Hepatocyte (in vitro differentiated cells): Measurements from ENCODE around the gene CIC. TPM values are rescaled to one million over a fixed set of nuclear protein-coding genes. Genes with fewer than 3 reads are reported as not detected.

Source experiments
- DNase-seq: peaks from one replicate; pipeline ENCODE4 v3.0.0-alpha.2; 2016; ENCODE audit warnings: low spot score
- H2AFZ ChIP-seq: fragments of 200-600 bp; sonication (generic); 2 replicates; pipeline ENCODE4 v1.6.0; 2016; ENCODE audit warnings: antibody characterized with exemption, mild to moderate bottlenecking
- H3K27ac ChIP-seq: fragments of 200-600 bp; sonication (generic); 2 replicates; pipeline ENCODE4 v1.5.1; 2016; ENCODE audit warnings: mild to moderate bottlenecking
- H3K27me3 ChIP-seq: fragments of 200-600 bp; sonication (generic); 2 replicates; pipeline ENCODE4 v1.6.1; 2016
- H3K36me3 ChIP-seq: fragments of 200-600 bp; sonication (generic); replicated peaks from 2 replicates; pipeline ENCODE4 v1.5.1; 2016; ENCODE audit warnings: low read depth; ENCODE audit not compliant: insufficient read depth
- H3K4me1 ChIP-seq: fragments of 200-600 bp; sonication (generic); 2 replicates; pipeline ENCODE4 v1.5.1; 2016; ENCODE audit warnings: mild to moderate bottlenecking, moderate library complexity; ENCODE audit not compliant: insufficient read depth
- H3K4me2 ChIP-seq: fragments of 200-600 bp; sonication (generic); 2 replicates; pipeline ENCODE4 v1.6.0; 2016
- H3K4me3 ChIP-seq: fragments of 200-600 bp; sonication (generic); 2 replicates; pipeline ENCODE4 v1.5.1; 2016; ENCODE audit warnings: mild to moderate bottlenecking
- H3K79me2 ChIP-seq: fragments of 200-600 bp; sonication (generic); 2 replicates; pipeline ENCODE4 v1.6.0; 2017; ENCODE audit warnings: mild to moderate bottlenecking
- H3K9me2 ChIP-seq: fragments of 200-600 bp; sonication (generic); replicated peaks from 2 replicates; pipeline ENCODE4 v1.6.0; 2017; ENCODE audit warnings: mild to moderate bottlenecking; ENCODE audit not compliant: insufficient read depth
- H3K9me3 ChIP-seq: fragments of 200-600 bp; sonication (generic); 2 replicates; pipeline ENCODE4 v1.5.1; 2016; ENCODE audit warnings: low read depth, mild to moderate bottlenecking
- H4K20me1 ChIP-seq: fragments of 200-600 bp; sonication (generic); 2 replicates; pipeline ENCODE4 v1.6.0; 2016; ENCODE audit warnings: mild to moderate bottlenecking; ENCODE audit not compliant: insufficient read depth, poor library complexity, severe bottlenecking
- EZH2 ChIP-seq: fragments of 200-600 bp; sonication (generic); IDR thresholded peaks from 2 replicates; pipeline ENCODE4 v1.6.1; 2016; ENCODE audit warnings: antibody characterized with exemption, mild to moderate bottlenecking, borderline replicate concordance
- EZH2phosphoT487 ChIP-seq: fragments of 200-600 bp; sonication (generic); IDR thresholded peaks from one replicate; pipeline ENCODE4 v1.6.1; 2018; ENCODE audit warnings: antibody characterized with exemption, mild to moderate bottlenecking, low read depth, moderate library complexity; ENCODE audit not compliant: unreplicated experiment, severe bottlenecking
- WGBS: methylation state at CpG from one replicate; pipeline ENCODE4 v1.1.6; 2016; ENCODE audit warnings: low lambda C conversion rate; ENCODE audit errors: missing lambda C conversion rate; 5-methylcytosine and 5-hydroxymethylcytosine counted together
- polyA plus RNA-seq: library from polyadenylated mRNA; unstranded; fragments of >200 nt; fragmentation: Nextera tagmentation; extraction: Ambion mirVana; gene quantifications from 2 replicates; pipeline ENCODE4 v1.2.1, GENCODE V29; 2016
- total RNA-seq: library from RNA; depleted of rRNA; stranded (reverse); fragments of >200 nt; gene quantifications from 2 replicates; pipeline ENCODE4 v1.2.3, GENCODE V29; 2014
- TF ChIP-seq, protein P1 (sequence below): fragments of 200-600 bp; sonication (generic); IDR thresholded peaks from 2 replicates; pipeline ENCODE4 v1.5.1; 2016; ENCODE audit warnings: antibody characterized with exemption, mild to moderate bottlenecking; ENCODE audit not compliant: poor library complexity

The CIC gene
- total and polyA plus RNA-seq, 2 experiments from 2014 or later, result 17.4 to 23.2 TPM

DNA sequence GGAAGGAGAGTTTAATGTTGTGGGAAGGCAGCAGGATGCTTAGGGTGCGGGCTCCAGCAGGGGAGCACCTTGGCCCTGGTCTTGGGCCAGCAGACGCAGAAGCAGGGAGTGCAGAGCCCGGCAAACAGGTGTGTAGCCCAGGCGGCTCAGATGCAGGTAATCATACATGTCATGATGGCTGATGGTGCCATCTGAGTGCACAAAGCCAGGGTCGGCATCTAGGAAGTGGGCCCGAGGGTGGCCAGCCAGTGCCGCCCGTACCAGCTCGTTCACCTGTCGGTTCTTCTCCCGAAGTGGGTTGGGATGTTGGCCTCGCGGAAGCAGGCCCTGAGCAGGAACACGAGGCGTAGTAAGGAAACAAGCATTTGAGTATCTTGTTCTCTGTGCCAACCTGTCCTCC, 28.0 kb downstream of the CIC start:
- Histone ChIP-seq H3K36me3 (no peaks in the 10 kb centered on the region), H3K27me3 (no peaks in the 10 kb centered on the region), H3K27ac (no peak overlapping the region), H3K4me2 (no peak overlapping the region), H3K9me2 (no peaks in the 10 kb centered on the region), H3K4me1 (peaks cover 5% of the 10 kb centered on the region), H2AFZ (no peak overlapping the region), H4K20me1 (peaks cover under 1% of the 10 kb centered on the region), H3K79me2 (peaks cover 21% of the 10 kb centered on the region), H3K4me3 (no peak overlapping the region), H3K9me3 (no peaks in the 10 kb centered on the region)
- no peak for DNase-seq
- WGBS, result 98% methylated on average over 15 of the region's 15 CpGs
- TF ChIP-seq EZH2 (no peak), EZH2phosphoT487 (no peak)
- TF ChIP-seq, protein P1, sequence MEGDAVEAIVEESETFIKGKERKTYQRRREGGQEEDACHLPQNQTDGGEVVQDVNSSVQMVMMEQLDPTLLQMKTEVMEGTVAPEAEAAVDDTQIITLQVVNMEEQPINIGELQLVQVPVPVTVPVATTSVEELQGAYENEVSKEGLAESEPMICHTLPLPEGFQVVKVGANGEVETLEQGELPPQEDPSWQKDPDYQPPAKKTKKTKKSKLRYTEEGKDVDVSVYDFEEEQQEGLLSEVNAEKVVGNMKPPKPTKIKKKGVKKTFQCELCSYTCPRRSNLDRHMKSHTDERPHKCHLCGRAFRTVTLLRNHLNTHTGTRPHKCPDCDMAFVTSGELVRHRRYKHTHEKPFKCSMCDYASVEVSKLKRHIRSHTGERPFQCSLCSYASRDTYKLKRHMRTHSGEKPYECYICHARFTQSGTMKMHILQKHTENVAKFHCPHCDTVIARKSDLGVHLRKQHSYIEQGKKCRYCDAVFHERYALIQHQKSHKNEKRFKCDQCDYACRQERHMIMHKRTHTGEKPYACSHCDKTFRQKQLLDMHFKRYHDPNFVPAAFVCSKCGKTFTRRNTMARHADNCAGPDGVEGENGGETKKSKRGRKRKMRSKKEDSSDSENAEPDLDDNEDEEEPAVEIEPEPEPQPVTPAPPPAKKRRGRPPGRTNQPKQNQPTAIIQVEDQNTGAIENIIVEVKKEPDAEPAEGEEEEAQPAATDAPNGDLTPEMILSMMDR, result no peak

DNA sequence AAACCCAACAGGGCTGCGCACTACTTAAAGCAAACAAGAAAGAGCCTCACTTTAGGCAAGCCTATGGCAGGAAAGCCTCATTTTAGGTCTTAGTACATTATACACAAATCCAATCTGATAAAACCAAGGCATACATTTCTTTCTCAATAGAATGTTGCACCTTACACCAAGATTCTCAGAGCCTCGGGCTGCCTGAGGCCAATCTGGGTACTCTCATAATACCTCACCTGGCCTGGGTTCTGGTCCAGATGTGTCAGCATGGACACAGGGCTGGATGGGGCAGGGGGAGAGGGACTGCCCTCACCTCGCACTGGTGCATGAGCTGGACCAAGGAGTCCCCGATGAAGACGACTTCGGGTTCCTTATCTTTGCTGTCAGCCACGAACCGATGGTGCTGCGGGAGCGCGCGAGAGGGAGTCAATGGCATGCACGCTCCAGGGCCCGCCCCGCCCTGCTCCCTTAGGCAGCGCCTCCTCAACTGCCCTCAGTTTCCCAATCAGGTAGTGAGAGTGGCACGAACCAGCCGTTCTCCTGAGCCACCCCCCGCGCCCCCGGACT, 32.7 kb downstream of the CIC start, which contains the start of gene PRR19:
TSS of gene PRR19 (plus strand) at position 487 of the 558 bp plus-strand sequence. CDS start 7,453 bp downstream, outside the sequence.
- H2AFZ ChIP-seq, result peak within 1 kb of the TSS; percentile 66
- peaks cover 21% of the 10 kb centered on the region for H3K79me2 ChIP-seq
- H4K20me1 ChIP-seq, result no peaks in the 10 kb centered on the region
- H3K4me2 ChIP-seq, result peak within 1 kb of the TSS; percentile 97
- H3K9me2 ChIP-seq, result no peaks in the 10 kb centered on the region
- H3K36me3 ChIP-seq, result no peaks in the 10 kb centered on the region
- peak within 1 kb of the TSS; percentile 63 for H3K27ac ChIP-seq
- H3K27me3 ChIP-seq, result no peaks in the 10 kb centered on the region
- H3K4me1 ChIP-seq, result peaks cover 9% of the 10 kb centered on the region
- peak within 1 kb of the TSS; percentile 41 for H3K4me3 ChIP-seq
- TF ChIP-seq EZH2phosphoT487 (no peak), EZH2 (no peak)
- TF ChIP-seq, protein P1, result no peak
- WGBS, result 4% methylated on average over 18 of the region's 21 CpGs
- H3K9me3 ChIP-seq, result no peaks in the 10 kb centered on the region
- peak; percentile 57 for DNase-seq

DNA sequence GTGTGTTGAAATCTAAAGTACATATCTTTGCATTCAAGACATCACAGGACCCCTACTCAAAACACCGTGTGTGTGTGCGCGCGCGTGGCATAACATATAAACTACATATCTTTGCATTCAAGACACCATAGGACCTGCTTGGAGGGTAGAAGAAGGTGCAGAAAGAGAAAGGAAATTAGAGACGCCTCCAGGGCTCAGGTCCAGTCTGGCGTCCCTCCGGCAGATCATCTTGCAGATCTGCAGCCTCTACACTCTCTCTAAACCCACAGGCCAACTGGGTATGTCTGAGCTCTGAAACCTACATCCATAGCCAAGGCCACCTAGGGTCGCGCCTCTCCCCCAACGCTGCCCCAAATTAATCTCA, 34.0 kb downstream of the CIC start:
- H3K27ac ChIP-seq, result peak overlapping the region; percentile 59
- H2AFZ ChIP-seq, result peak overlapping the region; percentile 66
- no peak for DNase-seq

More for the DNA sequence above, 34.0 kb downstream of the CIC start:
- Histone ChIP-seq H3K9me3 (no peaks in the 10 kb centered on the region), H3K4me2 (peak overlapping the region; percentile 97), H3K79me2 (peaks cover 21% of the 10 kb centered on the region), H3K36me3 (no peaks in the 10 kb centered on the region), H4K20me1 (no peaks in the 10 kb centered on the region), H3K4me3 (no peak overlapping the region), H3K27me3 (no peaks in the 10 kb centered on the region), H3K9me2 (no peaks in the 10 kb centered on the region), H3K4me1 (peaks cover 9% of the 10 kb centered on the region)
- TF ChIP-seq EZH2, result no peak
- TF ChIP-seq, protein P1, result no peak
- TF ChIP-seq EZH2phosphoT487, result no peak
- 71% methylated on average over 11 of the region's 11 CpGs for WGBS
